Measurements from ENCODE around the gene IFT20. TPM values are rescaled to one million over a fixed set of nuclear protein-coding genes. Genes with fewer than 3 reads are reported as not detected.

IFT20 gene
- total and polyA plus RNA-seq, 2 of the 13 experiments (the other 11 are each of a cell fraction or from before 2014, with no cell fraction given), result 28.0 to 37.8 TPM

DNA sequence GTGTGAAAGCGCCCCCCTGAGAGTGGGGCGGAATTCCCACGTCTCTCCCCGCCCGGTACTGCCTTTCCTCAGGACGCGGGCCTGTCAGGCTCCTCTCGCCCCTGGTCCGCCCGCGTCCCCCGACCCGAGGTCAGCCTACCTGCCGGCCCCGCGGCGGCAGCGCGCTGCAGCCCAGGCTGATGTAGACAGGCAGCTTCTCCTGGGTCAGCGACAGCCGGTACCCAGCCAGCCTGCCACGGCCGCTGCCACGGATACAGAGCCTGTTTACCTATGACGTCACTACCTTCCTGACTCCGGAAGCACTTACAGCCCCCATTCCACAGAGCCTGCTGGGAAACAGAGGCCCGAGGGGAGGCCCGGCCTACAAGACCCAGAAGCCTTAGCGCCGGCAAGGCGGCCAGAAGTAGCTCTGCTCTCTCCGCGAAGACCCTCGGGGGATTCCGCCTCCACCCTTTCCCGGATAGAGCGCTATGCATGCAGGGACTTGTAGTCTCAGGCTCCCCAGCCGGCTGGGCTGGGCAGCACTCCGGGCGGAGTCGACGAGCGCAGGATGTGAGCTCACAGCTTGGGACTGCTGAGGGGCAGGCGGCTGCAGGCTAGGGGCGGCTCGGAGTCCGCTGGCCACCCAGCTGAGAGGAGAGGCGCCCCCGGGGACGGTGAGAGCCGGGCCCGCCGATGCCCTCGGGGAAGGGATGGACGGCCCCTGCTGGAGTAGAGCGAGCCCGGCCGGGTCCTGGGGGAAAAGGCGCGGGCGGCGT lies at the start of gene IFT20, which contains the start of gene TNFAIP1 (continued):
- TF ChIP-seq HNF1A (IDR thresholded peaks at IDR 0.05; ENCODE audit: low read depth) (0 out of 2 replicates have a peak, but pooled peaks have one; percentile 17), HNF1A (CRISPR knock-in tag; IDR thresholded peaks at IDR 0.05; ENCODE audit: borderline replicate concordance) (no peak; the same call in 1 of the 2 replicates), ZNF772 (CRISPR knock-in tag; IDR thresholded peaks at IDR 0.05) (0 out of 2 replicates have a peak, but pooled peaks have one; percentile 45), ZSCAN9 (CRISPR knock-in tag; IDR thresholded peaks at IDR 0.05; ENCODE audit: borderline replicate concordance) (no peak; the same call in 1 of the 2 replicates), MYC (CRISPR knock-in tag; IDR thresholded peaks at IDR 0.05; ENCODE audit: borderline replicate concordance) (peak; percentile 49; the same call in 1 of the 2 replicates), ZBTB21 (CRISPR knock-in tag; IDR thresholded peaks at IDR 0.05) (peak; percentile 96), LCORL (IDR thresholded peaks at IDR 0.05) (no peak), LCORL (CRISPR knock-in tag; IDR thresholded peaks at IDR 0.05) (0 out of 2 replicates have a peak, but pooled peaks have one; percentile 26), GATAD1 (CRISPR knock-in tag; IDR thresholded peaks at IDR 0.05) (peak; percentile 95), ELF1 (CRISPR knock-in tag; IDR thresholded peaks at IDR 0.05) (peak; percentile 92), FOXP4 (CRISPR knock-in tag; IDR thresholded peaks at IDR 0.05) (peak; percentile 78), ZNF747 (CRISPR knock-in tag; IDR thresholded peaks at IDR 0.05; ENCODE audit: borderline replicate concordance) (peak; percentile 77; the same call in 1 of the 2 replicates), SKI (IDR thresholded peaks at IDR 0.05; ENCODE audit: partially characterized antibody) (peak; percentile 13), ELF3 (CRISPR knock-in tag; IDR thresholded peaks at IDR 0.05) (peak; percentile 76), ZNF44 (CRISPR knock-in tag; IDR thresholded peaks at IDR 0.05) (no peak), PRMT3 (CRISPR knock-in tag; IDR thresholded peaks at IDR 0.05; ENCODE audit: borderline replicate concordance, low read depth) (no peak), ZNF343 (CRISPR knock-in tag; IDR thresholded peaks at IDR 0.05) (0 out of 2 replicates have a peak, but pooled peaks have one; percentile 38), NRL (CRISPR knock-in tag; IDR thresholded peaks at IDR 0.05; ENCODE audit: borderline replicate concordance) (0 out of 2 replicates have a peak, but pooled peaks have one; percentile 14), CHD2 (IDR thresholded peaks at IDR 0.05; ENCODE audit: low read depth, low read length) (peak; percentile 71), CREM (IDR thresholded peaks at IDR 0.05) (peak; percentile 100), CREM (CRISPR knock-in tag; IDR thresholded peaks at IDR 0.05) (peak; percentile 72), ZFP1 (CRISPR knock-in tag; IDR thresholded peaks at IDR 0.05) (peak; percentile 86; the same call in 1 of the 2 replicates), ZNF468 (CRISPR knock-in tag; IDR thresholded peaks at IDR 0.05) (peak; percentile 76; the same call in 1 of the 2 replicates)
- TF ChIP-seq, protein P1, sequence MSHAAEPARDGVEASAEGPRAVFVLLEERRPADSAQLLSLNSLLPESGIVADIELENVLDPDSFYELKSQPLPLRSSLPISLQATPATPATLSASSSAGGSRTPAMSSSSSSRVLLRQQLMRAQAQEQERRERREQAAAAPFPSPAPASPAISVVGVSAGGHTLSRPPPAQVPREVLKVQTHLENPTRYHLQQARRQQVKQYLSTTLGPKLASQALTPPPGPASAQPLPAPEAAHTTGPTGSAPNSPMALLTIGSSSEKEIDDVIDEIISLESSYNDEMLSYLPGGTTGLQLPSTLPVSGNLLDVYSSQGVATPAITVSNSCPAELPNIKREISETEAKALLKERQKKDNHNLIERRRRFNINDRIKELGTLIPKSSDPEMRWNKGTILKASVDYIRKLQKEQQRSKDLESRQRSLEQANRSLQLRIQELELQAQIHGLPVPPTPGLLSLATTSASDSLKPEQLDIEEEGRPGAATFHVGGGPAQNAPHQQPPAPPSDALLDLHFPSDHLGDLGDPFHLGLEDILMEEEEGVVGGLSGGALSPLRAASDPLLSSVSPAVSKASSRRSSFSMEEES (CRISPR knock-in tag; IDR thresholded peaks at IDR 0.05), result peak; percentile 24; the same call in 1 of the 2 replicates

Data from HepG2 (cell line).